Measurements from ENCODE around the gene PLXNA3.

The PLXNA3 gene

DNA sequence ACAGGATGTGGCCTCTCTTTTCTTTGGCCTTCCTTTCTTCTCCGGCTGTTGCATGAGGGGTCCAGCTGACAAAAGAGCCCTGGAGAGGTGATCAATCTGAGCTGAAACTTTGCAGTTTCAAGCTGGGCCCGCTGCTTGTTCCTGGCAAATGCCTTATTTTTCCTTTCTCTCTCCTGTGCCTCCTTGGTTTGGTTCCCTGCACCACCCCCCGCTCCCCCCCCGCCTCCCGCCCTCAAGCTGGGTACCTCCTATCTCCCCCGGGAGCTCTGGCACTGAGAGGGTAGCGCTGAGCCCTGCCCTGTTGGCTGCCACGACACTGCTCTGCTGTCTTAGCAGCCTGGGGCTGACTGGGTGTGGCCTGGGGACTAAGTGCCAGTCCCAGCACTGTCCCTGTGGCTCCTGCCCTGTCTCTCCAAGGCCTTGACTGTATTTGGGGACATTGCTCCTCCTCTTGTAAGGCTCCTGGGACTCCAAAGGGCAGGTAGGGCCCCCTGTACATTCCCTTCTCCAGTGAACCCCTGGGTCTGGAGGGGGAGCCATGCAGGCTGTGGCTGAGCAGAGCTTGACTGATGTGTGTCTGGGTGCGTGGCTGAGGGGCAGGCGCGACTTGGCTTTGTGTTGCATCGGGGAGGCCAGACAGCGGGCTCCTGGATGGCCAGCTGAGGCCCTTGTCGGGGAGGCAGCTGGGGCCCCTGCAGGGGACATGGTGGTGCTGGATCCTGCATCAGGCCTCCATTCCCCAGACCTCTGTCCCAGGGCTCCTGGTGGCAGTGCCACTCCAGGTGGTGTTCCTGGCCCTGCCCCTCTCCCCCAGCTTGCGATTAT is 1.1 kb downstream of the PLXNA3 start:
- DNase-seq = peak; percentile 20

GRCh38 chrX:154459832-154460231 is 1.8 kb downstream of the PLXNA3 start:
- DNase-seq = peak; percentile 34

DNA sequence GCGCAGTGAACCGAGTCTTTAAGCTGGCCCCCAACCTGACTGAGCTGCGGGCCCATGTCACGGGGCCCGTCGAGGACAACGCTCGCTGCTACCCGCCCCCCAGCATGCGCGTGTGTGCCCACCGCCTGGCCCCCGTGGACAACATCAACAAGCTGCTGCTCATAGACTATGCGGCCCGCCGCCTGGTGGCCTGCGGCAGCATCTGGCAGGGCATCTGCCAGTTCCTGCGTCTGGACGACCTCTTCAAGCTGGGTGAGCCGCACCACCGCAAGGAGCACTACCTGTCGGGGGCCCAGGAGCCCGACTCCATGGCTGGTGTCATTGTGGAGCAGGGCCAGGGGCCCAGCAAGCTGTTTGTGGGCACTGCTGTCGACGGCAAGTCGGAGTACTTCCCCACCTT is 2.2 kb downstream of the PLXNA3 start:
- no peak for DNase-seq

DNA sequence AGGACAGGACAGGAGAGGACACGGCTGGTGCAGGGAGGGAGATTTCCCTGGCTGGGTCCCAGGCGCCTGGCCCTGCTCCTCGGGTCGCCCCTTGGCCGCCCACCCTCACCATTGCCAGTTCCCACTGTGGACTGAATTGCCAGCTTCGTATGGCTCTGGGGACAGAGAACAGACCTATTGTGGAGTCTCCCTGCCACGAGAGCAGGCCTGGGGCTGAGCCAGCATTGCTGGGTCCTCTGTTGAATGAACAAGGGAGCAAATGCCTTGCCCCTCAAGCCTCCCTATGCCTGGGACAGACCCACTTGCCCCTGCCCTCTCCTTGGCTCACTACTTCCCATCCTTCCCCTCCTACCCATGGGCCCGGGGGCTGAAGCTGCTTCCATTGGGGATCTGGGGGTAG is 4.3 kb downstream of the PLXNA3 start:
- DNase-seq = no peak

DNA sequence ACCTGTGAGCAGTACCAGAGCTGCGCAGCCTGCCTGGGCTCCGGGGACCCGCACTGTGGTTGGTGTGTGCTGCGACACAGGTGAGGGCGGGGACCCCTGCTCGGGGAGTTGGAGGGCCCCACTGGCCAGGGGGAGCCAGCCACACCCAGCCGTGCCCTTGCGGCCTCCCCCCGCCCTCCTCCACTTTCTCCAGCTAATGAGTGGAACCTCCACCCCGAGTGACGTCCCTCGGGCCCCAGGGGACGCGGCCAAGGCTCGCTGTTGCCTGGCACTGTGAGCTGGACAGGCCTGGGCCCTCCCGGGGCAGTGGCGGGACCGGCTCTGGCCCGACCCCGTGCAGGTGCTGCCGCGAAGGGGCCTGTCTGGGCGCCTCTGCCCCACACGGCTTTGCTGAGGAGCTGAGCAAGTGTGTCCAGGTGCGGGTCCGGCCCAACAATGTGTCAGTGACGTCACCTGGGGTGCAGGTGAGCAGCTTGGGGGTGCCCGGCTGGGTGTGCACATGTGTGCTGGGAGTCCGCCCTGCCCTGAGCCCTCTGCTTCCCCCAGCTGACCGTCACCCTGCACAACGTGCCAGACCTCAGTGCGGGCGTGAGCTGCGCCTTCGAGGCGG is 5.6 kb downstream of the PLXNA3 start:
- DNase-seq = no peak

GRCh38 chrX:154464806-154465365 is 6.8 kb downstream of the PLXNA3 start:
- DNase-seq = no peak

GRCh38 chrX:154465601-154466000 is 7.5 kb downstream of the PLXNA3 start:
- no peak for DNase-seq

DNA sequence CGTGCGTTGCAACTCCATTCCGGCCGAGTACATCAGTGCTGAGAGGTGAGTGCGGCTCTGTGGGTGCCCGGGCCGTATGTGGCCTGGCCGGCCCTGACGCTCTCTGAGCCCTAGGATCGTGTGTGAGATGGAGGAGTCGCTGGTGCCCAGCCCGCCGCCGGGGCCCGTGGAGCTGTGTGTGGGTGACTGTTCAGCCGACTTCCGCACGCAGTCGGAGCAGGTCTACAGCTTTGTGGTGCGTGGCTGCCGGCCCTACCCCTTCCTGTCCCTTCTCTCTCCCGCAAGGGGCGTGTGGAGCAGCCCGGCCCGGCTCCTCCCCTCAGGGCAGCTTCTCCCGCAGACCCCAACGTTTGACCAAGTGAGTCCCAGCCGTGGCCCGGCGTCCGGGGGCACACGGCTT is 8.0 kb downstream of the PLXNA3 start:
- DNase-seq = no peak

DNA sequence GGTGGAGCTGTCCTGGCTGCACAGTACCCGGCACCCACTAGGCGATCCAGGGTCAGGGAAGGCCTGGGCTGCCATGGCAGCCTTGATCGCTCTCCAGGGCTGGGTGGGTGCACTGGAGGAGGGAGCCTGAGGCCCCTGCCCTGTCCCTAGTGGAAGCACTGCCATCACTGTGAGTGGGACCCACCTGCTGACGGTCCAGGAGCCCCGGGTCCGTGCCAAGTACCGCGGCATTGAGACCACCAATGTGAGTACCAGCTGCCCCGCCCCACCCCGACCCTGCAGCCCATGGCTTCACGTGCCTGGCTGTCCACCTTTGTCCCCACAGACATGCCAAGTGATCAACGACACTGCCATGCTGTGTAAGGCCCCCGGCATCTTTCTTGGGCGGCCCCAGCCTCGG is 8.8 kb downstream of the PLXNA3 start:
- no peak for DNase-seq

DNA sequence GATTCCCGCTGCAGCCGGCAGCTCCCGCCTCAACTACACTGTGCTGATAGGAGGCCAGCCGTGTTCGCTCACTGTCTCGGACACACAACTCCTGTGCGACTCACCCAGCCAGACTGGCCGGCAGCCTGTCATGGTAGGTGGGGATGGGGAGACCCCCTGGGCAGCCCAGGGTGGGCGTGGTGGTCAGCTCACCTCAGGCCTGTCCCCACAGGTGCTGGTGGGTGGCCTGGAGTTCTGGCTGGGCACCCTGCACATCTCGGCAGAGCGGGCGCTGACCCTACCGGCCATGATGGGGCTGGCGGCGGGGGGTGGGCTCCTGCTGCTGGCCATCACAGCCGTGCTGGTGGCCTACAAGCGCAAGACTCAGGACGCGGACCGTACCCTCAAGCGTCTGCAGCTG is 9.5 kb downstream of the PLXNA3 start:
- no peak for DNase-seq

DNA sequence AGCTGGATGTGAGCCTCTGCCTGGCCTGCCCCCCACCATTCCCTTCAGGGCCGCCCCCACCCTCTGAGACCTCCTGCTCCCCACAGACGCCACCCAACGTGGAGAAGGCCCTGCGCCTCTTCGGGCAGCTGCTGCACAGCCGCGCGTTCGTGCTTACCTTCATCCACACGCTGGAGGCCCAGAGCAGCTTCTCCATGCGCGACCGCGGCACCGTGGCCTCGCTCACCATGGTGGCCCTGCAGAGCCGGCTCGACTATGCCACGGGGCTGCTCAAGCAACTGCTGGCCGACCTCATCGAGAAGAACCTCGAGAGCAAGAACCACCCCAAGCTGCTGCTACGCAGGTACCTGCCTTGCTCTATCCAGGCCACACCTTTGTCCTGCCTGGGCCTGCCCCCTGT is 10.1 kb downstream of the PLXNA3 start:
- DNase-seq = no peak

DNA sequence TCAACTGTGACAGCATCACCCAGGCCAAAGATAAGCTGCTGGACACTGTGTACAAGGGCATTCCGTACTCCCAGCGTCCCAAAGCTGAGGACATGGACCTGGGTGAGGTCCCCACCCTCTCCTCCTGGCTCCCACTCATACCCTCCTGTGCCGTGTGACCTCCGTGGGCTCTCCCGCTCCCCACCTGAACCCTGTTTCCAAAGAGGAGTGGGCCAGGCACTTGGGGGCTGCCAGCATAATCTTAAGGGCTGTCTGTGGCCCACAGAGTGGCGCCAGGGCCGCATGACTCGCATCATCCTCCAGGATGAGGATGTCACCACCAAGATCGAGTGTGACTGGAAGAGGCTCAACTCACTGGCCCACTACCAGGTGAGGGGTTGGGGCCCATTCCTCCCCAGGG is 11.0 kb downstream of the PLXNA3 start:
- DNase-seq = no peak

DNA sequence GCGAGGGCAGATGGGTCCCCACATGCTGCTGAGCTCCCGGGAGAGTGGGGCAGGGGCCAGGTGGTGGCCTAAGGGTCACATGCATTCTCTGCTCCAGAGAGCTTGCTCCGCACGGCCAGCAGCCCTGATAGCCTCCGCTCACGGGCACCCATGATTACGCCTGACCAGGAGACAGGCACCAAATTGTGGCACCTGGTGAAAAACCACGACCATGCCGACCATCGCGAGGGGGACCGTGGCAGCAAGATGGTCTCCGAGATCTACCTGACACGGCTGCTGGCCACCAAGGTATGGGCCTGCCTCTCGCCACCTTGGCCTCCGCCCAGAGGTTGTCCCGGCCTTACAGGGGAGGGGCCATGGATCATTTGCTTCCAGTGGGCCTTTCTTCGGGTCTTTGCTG is 11.8 kb downstream of the PLXNA3 start:
- no peak for DNase-seq

DNA sequence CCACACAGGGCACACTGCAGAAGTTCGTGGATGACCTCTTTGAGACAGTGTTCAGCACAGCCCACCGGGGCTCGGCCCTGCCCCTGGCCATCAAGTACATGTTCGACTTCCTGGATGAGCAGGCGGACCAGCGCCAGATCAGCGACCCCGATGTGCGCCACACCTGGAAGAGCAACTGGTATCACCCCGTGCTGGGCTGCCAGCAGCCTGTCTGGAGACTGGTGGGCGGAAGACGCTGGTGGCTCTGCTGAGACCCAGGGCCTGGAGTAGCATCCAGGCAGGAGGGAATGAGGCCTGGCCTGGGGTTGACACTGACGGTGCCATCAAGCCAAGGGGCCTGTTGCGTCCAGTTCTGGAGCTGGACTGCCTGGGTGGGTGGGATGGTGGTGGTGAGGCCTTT is 12.4 kb downstream of the PLXNA3 start:
- no peak for DNase-seq

- no peak for DNase-seq
These were observed 13.0 kb downstream of the PLXNA3 start for GRCh38 chrX:154470914-154471568.

GRCh38 chrX:154471839-154472684 is 14.0 kb downstream of the PLXNA3 start:
- no peak for DNase-seq

- no peak for DNase-seq
These were observed 14.9 kb downstream of the PLXNA3 start for GRCh38 chrX:154472685-154473632.

DNA sequence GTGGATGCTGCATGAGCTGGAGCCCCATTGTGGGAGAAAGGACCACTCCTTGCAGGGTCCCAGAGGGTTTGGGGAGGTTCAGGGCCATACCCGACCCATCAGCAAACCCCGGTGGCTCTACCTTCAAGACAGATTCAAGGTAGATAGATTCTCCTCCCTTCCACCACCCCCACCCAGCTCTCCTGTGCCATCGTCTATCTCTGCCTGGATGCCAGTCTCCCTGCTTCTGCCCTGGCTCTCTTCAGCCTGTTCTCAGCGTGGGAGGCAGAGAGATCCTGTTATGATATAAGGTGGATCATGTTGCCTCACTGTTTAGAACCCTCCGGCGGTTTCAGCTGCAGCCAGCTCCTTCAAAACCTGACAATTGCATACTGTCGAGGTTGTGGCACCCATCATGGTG is 15.6 kb downstream of the PLXNA3 start:
- DNase-seq = no peak

GRCh38 chrX:154476821-154477220 is 18.7 kb downstream of the PLXNA3 start:
- DNase-seq = no peak

- DNase-seq = no peak
These were observed 19.9 kb downstream of the PLXNA3 start for GRCh38 chrX:154477891-154478477.

All from right kidney (tissue), 1 donor.